ENCODE data around the gene WDR44.

DNA sequence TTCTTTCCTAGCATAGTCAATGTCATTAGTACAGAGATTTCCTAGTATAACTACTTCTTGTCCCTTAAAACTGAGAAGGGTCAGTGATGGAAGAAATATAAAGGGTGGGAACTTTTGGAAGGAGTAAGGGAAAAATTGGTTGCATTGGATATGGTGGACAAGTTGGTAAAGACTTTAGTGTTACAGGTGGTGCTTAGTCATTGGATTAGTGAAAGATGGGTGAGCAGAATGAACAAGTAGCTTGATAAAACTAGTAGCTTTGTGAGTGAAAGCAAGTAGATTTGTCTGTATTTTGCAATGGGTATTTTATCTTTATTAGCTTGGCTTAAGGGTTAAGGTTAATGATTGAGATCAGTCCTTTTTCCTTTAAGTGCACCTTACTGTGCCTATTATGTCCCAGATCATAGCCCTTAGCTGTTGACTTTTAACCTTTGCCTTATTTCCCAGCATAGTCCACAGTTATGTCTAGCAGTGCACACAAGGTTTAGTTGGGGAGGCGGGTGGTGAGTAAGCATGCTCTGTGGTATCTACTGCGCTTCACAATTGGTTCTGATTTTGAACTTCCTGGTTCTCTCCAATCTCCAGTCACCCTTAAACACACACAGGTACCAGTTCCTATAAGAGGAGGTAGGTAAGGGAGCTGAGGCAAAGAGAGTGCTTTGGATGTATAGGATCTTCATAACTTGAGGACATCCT is 9.5 kb downstream of the WDR44 start:
- TF ChIP-seq, protein P1, sequence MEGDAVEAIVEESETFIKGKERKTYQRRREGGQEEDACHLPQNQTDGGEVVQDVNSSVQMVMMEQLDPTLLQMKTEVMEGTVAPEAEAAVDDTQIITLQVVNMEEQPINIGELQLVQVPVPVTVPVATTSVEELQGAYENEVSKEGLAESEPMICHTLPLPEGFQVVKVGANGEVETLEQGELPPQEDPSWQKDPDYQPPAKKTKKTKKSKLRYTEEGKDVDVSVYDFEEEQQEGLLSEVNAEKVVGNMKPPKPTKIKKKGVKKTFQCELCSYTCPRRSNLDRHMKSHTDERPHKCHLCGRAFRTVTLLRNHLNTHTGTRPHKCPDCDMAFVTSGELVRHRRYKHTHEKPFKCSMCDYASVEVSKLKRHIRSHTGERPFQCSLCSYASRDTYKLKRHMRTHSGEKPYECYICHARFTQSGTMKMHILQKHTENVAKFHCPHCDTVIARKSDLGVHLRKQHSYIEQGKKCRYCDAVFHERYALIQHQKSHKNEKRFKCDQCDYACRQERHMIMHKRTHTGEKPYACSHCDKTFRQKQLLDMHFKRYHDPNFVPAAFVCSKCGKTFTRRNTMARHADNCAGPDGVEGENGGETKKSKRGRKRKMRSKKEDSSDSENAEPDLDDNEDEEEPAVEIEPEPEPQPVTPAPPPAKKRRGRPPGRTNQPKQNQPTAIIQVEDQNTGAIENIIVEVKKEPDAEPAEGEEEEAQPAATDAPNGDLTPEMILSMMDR (IDR thresholded peaks at IDR 0.05): no peak
- TF ChIP-seq EZH2 (IDR thresholded peaks at IDR 0.05; ENCODE audit: borderline replicate concordance, insufficient read depth, low read depth, low read length, poor library complexity, severe bottlenecking): no peak
